Adipose tissue (tissue), 3 donors: Measurements from ENCODE around the gene ZNF440. TPM values are rescaled to one million over a fixed set of nuclear protein-coding genes. Genes with fewer than 3 reads are reported as not detected.
"Not testable (repeated sequence)": the region's sequence is repeated elsewhere in the genome, so short reads cannot be mapped to it uniquely, and the experiment has no call there.

Experiments used
- H3K27ac ChIP-seq: one replicate; pipeline ENCODE4 v1.5.1; 2013; ENCODE audit warnings: low read depth, low read length
- WGBS, 3 donors: extraction: QIAGEN DNeasy Blood & Tissue Kit; methylation state at CpG; one replicate each; pipeline ENCODE4 v1.1.7; 2013; 5-methylcytosine and 5-hydroxymethylcytosine counted together
- polyA plus RNA-seq, 3 donors: library from polyadenylated mRNA; stranded (reverse); fragments of 200-250 nt; gene quantifications; one replicate each; pipeline ENCODE4 v1.2.3, GENCODE V29; 2013
- donor health status: healthy with polysubstance abuse.
- donor health status: Bipolar disorder and iron deficiency.
- donor health status: healthy.

Gene ZNF440
- polyA plus RNA-seq, 3 donors = 1.8 to 4.2 (median 2.6) TPM

DNA sequence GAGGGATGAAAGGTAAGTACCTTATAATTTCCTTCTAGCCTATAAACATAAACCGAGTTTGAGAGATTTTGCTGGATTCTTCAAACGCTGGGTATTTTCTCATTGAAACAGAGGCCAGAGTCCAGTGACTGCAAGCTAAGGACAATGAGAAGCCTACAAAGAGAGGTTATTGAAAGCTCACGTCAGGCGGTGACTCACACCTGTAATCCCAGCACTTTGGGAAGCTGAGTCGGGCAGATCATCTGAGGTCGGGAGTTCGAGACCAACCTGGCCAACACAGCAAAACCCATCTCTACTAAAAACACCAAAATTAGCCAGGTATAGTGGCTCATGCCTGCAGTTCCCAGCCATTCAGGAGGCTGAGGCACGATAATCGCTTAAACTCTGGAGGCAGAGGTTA lies 58.6 kb downstream of the ZNF440 start:
- 93 to 95% (median 95%) methylated on average over 9 of the region's 9 CpGs for WGBS, 3 donors
- no peak overlapping the region for H3K27ac ChIP-seq

DNA sequence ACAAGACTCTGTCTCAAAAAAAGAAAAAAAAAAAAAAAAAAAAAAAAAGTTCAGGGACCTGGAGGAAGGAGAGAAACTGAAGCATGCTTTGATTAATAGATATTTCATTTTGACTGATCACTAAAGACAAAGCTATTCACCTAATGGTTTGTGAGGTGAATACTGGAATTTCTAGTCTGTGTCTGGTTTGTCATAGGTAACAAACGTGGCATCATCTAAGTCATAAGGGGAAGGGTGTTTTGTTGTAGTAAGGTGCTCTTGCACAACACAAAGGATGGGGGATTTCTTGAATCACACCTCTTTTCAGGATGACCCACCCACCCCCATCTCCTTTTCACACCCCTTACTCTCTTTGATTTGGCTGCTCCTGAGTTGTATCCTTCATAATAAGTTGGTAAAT lies 59.7 kb downstream of the ZNF440 start:
- 81 to 88% (median 88%) methylated on average over 1 of the region's 1 CpG for WGBS, 3 donors
- no peak overlapping the region for H3K27ac ChIP-seq

DNA sequence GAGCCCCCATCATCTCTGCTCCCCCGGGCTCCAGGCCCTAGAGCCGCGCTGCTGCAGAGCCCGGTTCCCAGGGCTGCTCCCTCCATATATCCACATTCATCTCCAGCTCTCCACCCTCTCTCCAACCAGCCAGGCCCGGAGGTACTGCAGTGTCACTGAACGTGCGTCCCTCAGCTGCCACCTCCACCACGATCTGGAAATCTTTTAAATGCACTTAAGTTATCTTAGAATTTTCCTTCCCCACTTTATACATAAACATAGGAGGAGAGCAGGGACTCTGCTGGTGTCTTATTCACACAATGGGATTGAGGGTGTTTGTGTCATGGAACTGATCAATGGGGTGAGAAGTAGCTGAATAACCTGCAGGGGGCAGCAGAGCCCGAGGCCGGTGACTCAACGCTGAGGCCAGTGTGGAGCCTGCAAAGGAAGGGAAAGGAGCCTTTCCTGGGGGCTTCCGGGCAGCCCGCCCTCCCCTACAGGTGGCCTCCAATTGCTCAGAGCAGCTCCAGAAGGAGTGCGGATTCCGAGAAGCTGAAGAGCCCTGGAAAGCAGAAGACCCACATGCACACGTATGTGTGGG lies 65.7 kb downstream of the ZNF440 start:
- WGBS, 3 donors = 70 to 82% (median 77%) methylated on average over 16 of the region's 16 CpGs
- not testable (repeated sequence) for H3K27ac ChIP-seq

DNA sequence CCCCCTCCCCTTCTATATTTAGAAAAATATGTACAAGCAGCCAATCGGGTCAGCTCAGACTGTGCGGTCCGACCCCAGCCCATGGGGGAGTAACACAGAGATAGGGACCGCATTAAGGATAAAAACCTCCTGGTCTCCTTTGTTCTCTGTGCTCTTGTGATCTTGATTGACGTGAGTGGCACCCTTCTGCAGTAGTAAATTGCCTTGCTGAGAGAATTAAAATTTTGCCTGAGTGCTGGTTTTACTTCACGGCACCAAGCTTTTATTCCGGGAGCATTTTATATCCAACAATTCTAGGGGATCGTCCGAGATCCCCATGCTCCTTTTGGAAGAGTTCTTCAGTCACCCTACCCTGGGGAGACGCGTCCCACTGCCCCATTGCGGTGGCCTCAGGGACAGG lies 66.5 kb downstream of the ZNF440 start:
- H3K27ac ChIP-seq = no peak overlapping the region
- 86 to 96% (median 91%) methylated on average over 12 of the region's 12 CpGs for WGBS, 3 donors

DNA sequence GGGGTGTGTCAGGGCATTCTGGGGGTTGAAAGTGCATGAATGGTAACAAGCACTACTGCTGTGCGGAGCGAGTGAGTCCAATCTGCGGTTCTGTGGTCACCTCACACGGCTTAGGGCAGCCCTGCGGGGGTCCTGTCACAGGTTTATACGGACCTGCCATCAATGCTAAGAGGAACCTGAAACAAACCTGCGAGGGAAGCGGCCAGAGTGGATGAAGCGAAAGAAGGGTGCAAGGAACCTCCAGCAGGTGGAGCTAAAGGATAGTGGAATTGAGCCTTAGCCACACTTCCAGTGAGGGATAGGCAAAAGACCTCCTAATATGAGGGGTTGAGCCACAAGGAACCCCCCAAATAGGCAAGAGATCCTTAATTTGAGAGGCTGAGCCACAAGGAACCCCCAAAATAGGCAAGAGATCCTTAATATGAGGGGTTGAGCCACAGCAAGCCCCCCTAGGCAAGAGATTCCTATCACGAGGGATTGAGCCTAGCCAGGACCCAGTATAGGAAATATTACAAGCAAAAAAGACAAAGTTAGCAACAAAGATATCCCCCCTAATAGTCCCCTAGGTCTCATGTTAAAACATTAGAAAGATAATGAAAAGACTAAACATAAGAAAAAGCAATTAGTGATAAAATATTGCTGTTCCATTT lies 67.2 kb downstream of the ZNF440 start:
- WGBS, 3 donors = 10 to 19% (median 16%) methylated on average over 10 of the region's 10 CpGs
- no peak overlapping the region for H3K27ac ChIP-seq

DNA sequence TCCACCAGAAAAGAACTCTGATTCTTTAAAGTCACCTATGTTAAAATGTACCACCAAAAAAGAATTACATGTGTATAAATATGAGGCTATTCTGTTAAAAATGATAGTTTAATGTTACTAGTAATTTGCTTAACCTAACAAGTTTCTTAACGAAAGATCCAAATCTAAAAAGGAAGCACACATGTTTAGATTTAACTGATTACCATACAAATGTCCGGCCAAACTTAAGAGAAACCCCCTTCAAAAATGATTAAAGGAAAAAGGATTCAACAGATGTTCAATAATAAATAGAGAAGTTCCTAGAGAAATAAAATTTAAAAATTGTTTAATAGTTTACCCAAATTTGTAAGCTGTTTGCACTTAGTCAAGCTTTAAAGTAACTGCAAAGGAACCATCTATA lies 68.5 kb downstream of the ZNF440 start:
- 34 to 70% (median 56%) methylated on average over 2 of the region's 2 CpGs for WGBS, 3 donors
- H3K27ac ChIP-seq = no peak overlapping the region

Other genes with a start within 250 kb of the ZNF440 start
- 10 to 100 TPM in 1 of 3 donors, 1 to 10 TPM in 2; 9.7 to 19.6 (median 9.9) TPM for gene ACP5, start 236.6 kb upstream of the ZNF440 start, polyA plus RNA-seq
- 1 to 10 TPM; 1.7 to 5.7 (median 2.4) TPM for gene ZNF627, start 216.8 kb upstream of the ZNF440 start, polyA plus RNA-seq
- gene ZNF823, start 75.3 kb upstream of the ZNF440 start, polyA plus RNA-seq = 1 to 10 TPM; 1.4 to 2.8 (median 2.1) TPM
- 1 to 10 TPM; 1.2 to 2.4 (median 1.9) TPM for gene ZNF441, start 47.3 kb upstream of the ZNF440 start, polyA plus RNA-seq
- 1 to 10 TPM in 1 of 3 donors, under 1 TPM in 2; 0.22 to 1.0 (median 0.58) TPM for gene ZNF491, start 15.8 kb upstream of the ZNF440 start, polyA plus RNA-seq
- gene ZNF439, start 34.5 kb downstream of the ZNF440 start, polyA plus RNA-seq = 1 to 10 TPM in 2 of 3 donors, under 1 TPM in 1; 0.88 to 2.2 (median 1.4) TPM
- 1 to 10 TPM; 2.4 to 3.9 (median 3.4) TPM for gene ZNF69, start 73.5 kb downstream of the ZNF440 start, polyA plus RNA-seq
- gene ZNF700, start 110.8 kb downstream of the ZNF440 start, polyA plus RNA-seq = 1 to 10 TPM; 3.7 to 6.2 (median 4.4) TPM
- gene ZNF763, start 150.8 kb downstream of the ZNF440 start, polyA plus RNA-seq = 1 to 10 TPM in 2 of 3 donors, under 1 TPM in 1; 0.79 to 2.4 (median 2.0) TPM
- gene ZNF433, start 221.4 kb downstream of the ZNF440 start, polyA plus RNA-seq = 1 to 10 TPM; 1.6 to 4.3 (median 2.5) TPM
- under 1 TPM in 2 of 3 donors, not detected in 1; 0.16 to 0.31 TPM for gene ZNF878, start 238.7 kb downstream of the ZNF440 start, polyA plus RNA-seq